PFSK-1 (cell line): ENCODE measurements around the gene ARHGEF7.

ENCODE experiments used
- FOXP2 ChIP-seq: optimal IDR thresholded peaks from 2 replicates; pipeline ENCODE3; 2011; ENCODE audit warnings: borderline replicate concordance, control low read depth, inconsistent platforms; ENCODE audit not compliant: insufficient read depth; ENCODE audit errors: extremely low read length, extremely low read depth
- POLR2AphosphoS5 ChIP-seq: IDR thresholded peaks from 2 replicates; pipeline ENCODE4 v1.6.1; 2012; ENCODE audit warnings: low read depth, mild to moderate bottlenecking, control low read depth, low read length, moderate library complexity
- SIN3A ChIP-seq: IDR thresholded peaks from 2 replicates; pipeline ENCODE4 v1.6.1; 2012; ENCODE audit warnings: mild to moderate bottlenecking, low read length, moderate library complexity, borderline replicate concordance; ENCODE audit not compliant: insufficient read depth
- TAF1 ChIP-seq: IDR thresholded peaks from 2 replicates; pipeline ENCODE4 v1.6.1; 2012; ENCODE audit warnings: low read length, control low read depth, borderline replicate concordance; ENCODE audit not compliant: insufficient read depth
- TF ChIP-seq, protein P1 (sequence below), 2 experiments: IDR thresholded peaks; 2 replicates each; pipeline versions ENCODE4 v1.6.1 to v1.8.0; 2011 to 2012; ENCODE audit warnings: low read depth in 2 of 2, low read length in 2 of 2, control low read depth in 1 of 2, inconsistent platforms in 1 of 2, mild to moderate bottlenecking in 1 of 2, moderate library complexity in 1 of 2; ENCODE audit not compliant: insufficient read depth in 1 of 2

ARHGEF7 gene

DNA sequence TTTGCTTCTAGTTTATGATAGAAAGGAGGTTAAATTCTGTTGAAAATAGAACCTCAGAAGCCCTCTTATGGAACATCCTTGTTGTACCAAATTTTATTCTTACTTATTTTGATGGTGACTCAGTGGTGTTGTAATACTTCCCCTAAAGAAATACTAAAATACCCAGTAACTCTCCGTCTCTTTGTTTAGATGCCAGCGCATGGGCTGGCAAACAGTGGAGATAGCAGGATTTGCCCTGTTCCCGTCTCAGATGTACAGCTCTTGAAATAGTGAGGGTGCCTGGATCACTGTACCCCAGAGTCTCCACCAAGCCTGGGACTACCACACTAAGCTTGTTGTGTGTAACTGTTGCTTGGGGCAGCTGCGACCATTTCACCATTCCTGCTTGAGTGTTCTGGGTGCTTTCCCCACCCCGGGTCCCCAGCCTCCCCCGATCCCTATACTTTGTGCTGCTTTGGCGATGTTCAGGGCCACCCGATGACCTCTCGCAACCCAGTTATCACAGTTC, 138.3 kb downstream of the ARHGEF7 start:
- TF ChIP-seq TAF1 (no peak), SIN3A (no peak), FOXP2 (no peak)

- TF ChIP-seq POLR2AphosphoS5 (no peak), TAF1 (no peak)
- TF ChIP-seq, protein P1, sequence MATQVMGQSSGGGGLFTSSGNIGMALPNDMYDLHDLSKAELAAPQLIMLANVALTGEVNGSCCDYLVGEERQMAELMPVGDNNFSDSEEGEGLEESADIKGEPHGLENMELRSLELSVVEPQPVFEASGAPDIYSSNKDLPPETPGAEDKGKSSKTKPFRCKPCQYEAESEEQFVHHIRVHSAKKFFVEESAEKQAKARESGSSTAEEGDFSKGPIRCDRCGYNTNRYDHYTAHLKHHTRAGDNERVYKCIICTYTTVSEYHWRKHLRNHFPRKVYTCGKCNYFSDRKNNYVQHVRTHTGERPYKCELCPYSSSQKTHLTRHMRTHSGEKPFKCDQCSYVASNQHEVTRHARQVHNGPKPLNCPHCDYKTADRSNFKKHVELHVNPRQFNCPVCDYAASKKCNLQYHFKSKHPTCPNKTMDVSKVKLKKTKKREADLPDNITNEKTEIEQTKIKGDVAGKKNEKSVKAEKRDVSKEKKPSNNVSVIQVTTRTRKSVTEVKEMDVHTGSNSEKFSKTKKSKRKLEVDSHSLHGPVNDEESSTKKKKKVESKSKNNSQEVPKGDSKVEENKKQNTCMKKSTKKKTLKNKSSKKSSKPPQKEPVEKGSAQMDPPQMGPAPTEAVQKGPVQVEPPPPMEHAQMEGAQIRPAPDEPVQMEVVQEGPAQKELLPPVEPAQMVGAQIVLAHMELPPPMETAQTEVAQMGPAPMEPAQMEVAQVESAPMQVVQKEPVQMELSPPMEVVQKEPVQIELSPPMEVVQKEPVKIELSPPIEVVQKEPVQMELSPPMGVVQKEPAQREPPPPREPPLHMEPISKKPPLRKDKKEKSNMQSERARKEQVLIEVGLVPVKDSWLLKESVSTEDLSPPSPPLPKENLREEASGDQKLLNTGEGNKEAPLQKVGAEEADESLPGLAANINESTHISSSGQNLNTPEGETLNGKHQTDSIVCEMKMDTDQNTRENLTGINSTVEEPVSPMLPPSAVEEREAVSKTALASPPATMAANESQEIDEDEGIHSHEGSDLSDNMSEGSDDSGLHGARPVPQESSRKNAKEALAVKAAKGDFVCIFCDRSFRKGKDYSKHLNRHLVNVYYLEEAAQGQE (IDR thresholded peaks at IDR 0.05; ENCODE audit: insufficient read depth in 1 of 2, low read depth in 2 of 2, low read length in 2 of 2): no peak
Measured at GRCh38 chr13:111255228-111255790, 140.2 kb downstream of the ARHGEF7 start.

DNA sequence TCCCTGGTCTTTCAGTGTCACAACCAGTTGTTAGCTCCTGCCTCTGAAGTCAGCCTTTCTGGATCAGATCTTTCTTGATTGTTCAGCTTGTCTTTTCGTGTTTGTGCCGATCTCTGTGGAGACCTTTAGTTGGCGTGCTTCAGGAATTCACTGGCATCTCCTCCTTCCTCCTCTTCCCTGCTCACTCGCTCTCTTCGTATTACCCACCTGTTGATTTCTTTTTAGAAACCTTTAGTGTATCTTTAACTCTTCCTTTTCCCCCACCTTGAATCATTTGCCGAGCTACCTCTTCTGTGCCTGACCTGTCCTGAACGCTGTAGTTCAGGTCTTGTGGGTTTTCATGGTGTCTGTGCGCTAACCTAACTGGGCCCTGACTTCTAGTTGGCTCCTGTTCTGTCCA, 141.3 kb downstream of the ARHGEF7 start:
- TF ChIP-seq, protein P1 (IDR thresholded peaks at IDR 0.05; ENCODE audit: insufficient read depth in 1 of 2, low read depth in 2 of 2, low read length in 2 of 2): no peak
- TF ChIP-seq FOXP2 (no peak), TAF1 (no peak), POLR2AphosphoS5 (no peak), SIN3A (no peak)

GRCh38 chr13:111256946-111257345, 141.8 kb downstream of the ARHGEF7 start:
- TF ChIP-seq POLR2AphosphoS5 (no peak), SIN3A (no peak), TAF1 (no peak), FOXP2 (no peak)
- TF ChIP-seq, protein P1 (IDR thresholded peaks at IDR 0.05; ENCODE audit: insufficient read depth in 1 of 2, low read depth in 2 of 2, low read length in 2 of 2): no peak

GRCh38 chr13:111258637-111259036, 143.5 kb downstream of the ARHGEF7 start:
- no peak for TF ChIP-seq TAF1
- no peak for TF ChIP-seq FOXP2
- no peak for TF ChIP-seq SIN3A
- no peak for TF ChIP-seq POLR2AphosphoS5
- TF ChIP-seq, protein P1 (IDR thresholded peaks at IDR 0.05; ENCODE audit: insufficient read depth in 1 of 2, low read depth in 2 of 2, low read length in 2 of 2): no peak
